Measurements from ENCODE around the gene PLCB3.
A peak's percentile ranks its signal among the peaks of the same experiment; 100 is the strongest.

Gene PLCB3

GRCh38 chr11:64211181-64211872, 40.0 kb upstream of the PLCB3 start:
- Mint-ChIP-seq H3K9me3 (no peaks in the 10 kb centered on the region), H3K4me3 (no peak overlapping the region), H3K27ac (no peak overlapping the region), H3K27me3 (no peaks in the 10 kb centered on the region), H3K4me1 (peaks cover 50% of the 10 kb centered on the region), H3K36me3 (ENCODE audit: low read depth) (peaks cover 57% of the 10 kb centered on the region)
- DNase-seq (no peak), ATAC-seq (no peak)

GRCh38 chr11:64216879-64217278, 34.5 kb upstream of the PLCB3 start:
- Mint-ChIP-seq H3K36me3 (ENCODE audit: low read depth) (peaks cover 52% of the 10 kb centered on the region), H3K9me3 (no peaks in the 10 kb centered on the region), H3K27ac (no peak overlapping the region), H3K27me3 (no peaks in the 10 kb centered on the region), H3K4me3 (no peak overlapping the region), H3K4me1 (peaks cover 28% of the 10 kb centered on the region)
- ATAC-seq: peak; percentile 22
- no peak for DNase-seq

- peak overlapping the region; percentile 14 for H3K27ac Mint-ChIP-seq
- no peak for ATAC-seq
- no peaks in the 10 kb centered on the region for H3K27me3 Mint-ChIP-seq
These were observed 32.5 kb upstream of the PLCB3 start for GRCh38 chr11:64218628-64219353.

GRCh38 chr11:64219354-64219684, 32.0 kb upstream of the PLCB3 start:
- H3K4me3 Mint-ChIP-seq: no peak overlapping the region
- H3K27ac Mint-ChIP-seq: no peak overlapping the region
- ATAC-seq: no peak
- H3K9me3 Mint-ChIP-seq: no peaks in the 10 kb centered on the region
- peaks cover 19% of the 10 kb centered on the region for H3K4me1 Mint-ChIP-seq
- H3K27me3 Mint-ChIP-seq: no peaks in the 10 kb centered on the region
- H3K36me3 Mint-ChIP-seq (ENCODE audit: low read depth): peaks cover 34% of the 10 kb centered on the region
- DNase-seq: no peak

More at GRCh38 chr11:64218628-64219353, 32.5 kb upstream of the PLCB3 start:
- no peak for DNase-seq
- Mint-ChIP-seq H3K4me1 (peaks cover 20% of the 10 kb centered on the region), H3K36me3 (ENCODE audit: low read depth) (peaks cover 38% of the 10 kb centered on the region), H3K4me3 (no peak overlapping the region), H3K9me3 (no peaks in the 10 kb centered on the region)

GRCh38 chr11:64219755-64220154, 31.6 kb upstream of the PLCB3 start:
- H3K27me3 Mint-ChIP-seq: no peaks in the 10 kb centered on the region
- H3K27ac Mint-ChIP-seq: no peak overlapping the region
- ATAC-seq (no peak), DNase-seq (no peak)
- H3K4me3 Mint-ChIP-seq: no peak overlapping the region
- peaks cover 15% of the 10 kb centered on the region for H3K4me1 Mint-ChIP-seq
- H3K9me3 Mint-ChIP-seq: no peaks in the 10 kb centered on the region
- H3K36me3 Mint-ChIP-seq (ENCODE audit: low read depth): peaks cover 34% of the 10 kb centered on the region

GRCh38 chr11:64220271-64220670, 31.1 kb upstream of the PLCB3 start:
- Mint-ChIP-seq H3K4me3 (no peak overlapping the region), H3K27me3 (no peaks in the 10 kb centered on the region), H3K4me1 (peaks cover 15% of the 10 kb centered on the region), H3K27ac (no peak overlapping the region), H3K36me3 (ENCODE audit: low read depth) (peaks cover 28% of the 10 kb centered on the region), H3K9me3 (no peaks in the 10 kb centered on the region)
- no peak for ATAC-seq
- no peak for DNase-seq

- Mint-ChIP-seq H3K9me3 (no peaks in the 10 kb centered on the region), H3K27ac (no peak overlapping the region), H3K4me1 (peaks cover 12% of the 10 kb centered on the region)
These were observed 30.5 kb upstream of the PLCB3 start for GRCh38 chr11:64220798-64221197.

GRCh38 chr11:64222651-64223000, 28.7 kb upstream of the PLCB3 start:
- ATAC-seq (no peak), DNase-seq (no peak)
- H3K27ac Mint-ChIP-seq: no peak overlapping the region
- H3K27me3 Mint-ChIP-seq: no peaks in the 10 kb centered on the region
- H3K9me3 Mint-ChIP-seq: no peaks in the 10 kb centered on the region
- peaks cover 22% of the 10 kb centered on the region for H3K36me3 Mint-ChIP-seq (ENCODE audit: low read depth)
- peaks cover 21% of the 10 kb centered on the region for H3K4me1 Mint-ChIP-seq
- no peak overlapping the region for H3K4me3 Mint-ChIP-seq

More at GRCh38 chr11:64220798-64221197, 30.5 kb upstream of the PLCB3 start:
- DNase-seq (no peak), ATAC-seq (no peak)
- H3K27me3 Mint-ChIP-seq: no peaks in the 10 kb centered on the region
- H3K36me3 Mint-ChIP-seq (ENCODE audit: low read depth): peaks cover 28% of the 10 kb centered on the region
- no peak overlapping the region for H3K4me3 Mint-ChIP-seq

- Mint-ChIP-seq H3K27me3 (no peaks in the 10 kb centered on the region), H3K36me3 (ENCODE audit: low read depth) (peaks cover 20% of the 10 kb centered on the region), H3K4me3 (no peak overlapping the region), H3K9me3 (no peaks in the 10 kb centered on the region), H3K4me1 (peaks cover 26% of the 10 kb centered on the region), H3K27ac (no peak overlapping the region)
- no peak for ATAC-seq
- DNase-seq: no peak
These were observed 28.2 kb upstream of the PLCB3 start for GRCh38 chr11:64223001-64223651.

- Mint-ChIP-seq H3K27ac (peak overlapping the region; percentile 67), H3K27me3 (no peaks in the 10 kb centered on the region), H3K36me3 (ENCODE audit: low read depth) (peaks cover 12% of the 10 kb centered on the region), H3K9me3 (no peaks in the 10 kb centered on the region), H3K4me1 (peaks cover 35% of the 10 kb centered on the region), H3K4me3 (peak overlapping the region; percentile 83)
- ATAC-seq (no peak), DNase-seq (no peak)
These were observed 27.0 kb upstream of the PLCB3 start for GRCh38 chr11:64224151-64224890.

GRCh38 chr11:64224891-64225607, 26.3 kb upstream of the PLCB3 start:
- Mint-ChIP-seq H3K4me3 (peak overlapping the region; percentile 83), H3K4me1 (peaks cover 41% of the 10 kb centered on the region), H3K36me3 (ENCODE audit: low read depth) (peaks cover 11% of the 10 kb centered on the region), H3K9me3 (no peaks in the 10 kb centered on the region), H3K27ac (peak overlapping the region; percentile 81), H3K27me3 (no peaks in the 10 kb centered on the region)
- no peak for DNase-seq
- ATAC-seq: peak; percentile 1

- Mint-ChIP-seq H3K4me3 (peak within 1 kb of the TSS; percentile 83), H3K27me3 (no peaks in the 10 kb centered on the region), H3K9me3 (no peaks in the 10 kb centered on the region), H3K27ac (peak within 1 kb of the TSS; percentile 81), H3K4me1 (peaks cover 44% of the 10 kb centered on the region), H3K36me3 (ENCODE audit: low read depth) (peaks cover 10% of the 10 kb centered on the region)
- peak; percentile 63 for ATAC-seq
- peak; percentile 97 for DNase-seq
These were observed 25.5 kb upstream of the PLCB3 start, which contains the start of the genes NUDT22 and TRPT1 for GRCh38 chr11:64225608-64226506. Gene NUDT22 (plus strand): TSS chr11:64226274. CDS start chr11:64226653, 379 bp downstream. Gene TRPT1 (minus strand): TSS chr11:64226186. CDS start chr11:64225860, 326 bp downstream.

- Mint-ChIP-seq H3K27me3 (no peaks in the 10 kb centered on the region), H3K4me3 (peak overlapping the region; percentile 83), H3K36me3 (ENCODE audit: low read depth) (peaks cover 5% of the 10 kb centered on the region), H3K9me3 (no peaks in the 10 kb centered on the region), H3K27ac (peak overlapping the region; percentile 78), H3K4me1 (peaks cover 50% of the 10 kb centered on the region)
- peak; percentile 74 for DNase-seq
- peak; percentile 50 for ATAC-seq
These were observed 24.8 kb upstream of the PLCB3 start for GRCh38 chr11:64226507-64227051.

Data from activated naive CD8-positive, alpha-beta T cell treated with anti-CD3 and anti-CD28 coated beads, Interleukin-2, amount 50 U/mL, for 24 hours (primary cell).